Cardiac muscle cell (in vitro differentiated cells and primary cell): ENCODE measurements around the gene GMPR2. TPM values are rescaled to one million over a fixed set of nuclear protein-coding genes. Genes with fewer than 3 reads are reported as not detected.

Experiments used
- DNase-seq, 2 donors: peaks; one replicate each; pipeline versions ENCODE4 v3.0.0 to v3.0.0-alpha.2; 2010 to 2017; ENCODE audit warnings: low read depth in 1 of 2, low spot score in 1 of 2
- H3K27ac ChIP-seq: fragments of 200-600 bp; sonication (generic); 2 replicates; pipeline ENCODE4 v1.5.1; 2016
- H3K27me3 ChIP-seq: fragments of 200-600 bp; sonication (generic); 2 replicates; pipeline ENCODE4 v1.6.0; 2016; ENCODE audit warnings: control low read depth
- H3K36me3 ChIP-seq: fragments of 200-600 bp; sonication (generic); 2 replicates; pipeline ENCODE4 v1.5.1; 2016; ENCODE audit warnings: control low read depth
- H3K4me1 ChIP-seq: fragments of 200-600 bp; sonication (generic); 2 replicates; pipeline ENCODE4 v1.8.1; 2017; ENCODE audit warnings: low read depth, mild to moderate bottlenecking, mixed run types
- H3K4me3 ChIP-seq: fragments of 200-600 bp; sonication (generic); 2 replicates; pipeline ENCODE4 v1.5.1; 2016; ENCODE audit warnings: mild to moderate bottlenecking
- H3K9me3 ChIP-seq: fragments of 200-600 bp; sonication (generic); 2 replicates; pipeline ENCODE4 v1.5.1; 2017; ENCODE audit warnings: low read depth, mild to moderate bottlenecking, control low read depth
- polyA plus RNA-seq: library from polyadenylated mRNA; unstranded; fragments of >200 nt; fragmentation: Nextera tagmentation; extraction: Ambion mirVana; gene quantifications from 2 replicates; pipeline ENCODE4 v1.2.1, GENCODE V29; 2016
- total RNA-seq: library from RNA; depleted of rRNA; stranded (reverse); fragments of >200 nt; gene quantifications from 2 replicates; pipeline ENCODE4 v1.2.3, GENCODE V29; 2016
- TF ChIP-seq, protein P1 (sequence below): IDR thresholded peaks from 2 replicates; pipeline ENCODE4 v1.5.1; 2012; ENCODE audit warnings: low read depth, mild to moderate bottlenecking, low read length

The GMPR2 gene
- total and polyA plus RNA-seq, 2 experiments from 2014 or later: 57.6 to 59.5 TPM

- no peak overlapping the region for H3K27ac ChIP-seq
Measured at GRCh38 chr14:24284501-24285035, 51.8 kb downstream of the GMPR2 start.

DNA sequence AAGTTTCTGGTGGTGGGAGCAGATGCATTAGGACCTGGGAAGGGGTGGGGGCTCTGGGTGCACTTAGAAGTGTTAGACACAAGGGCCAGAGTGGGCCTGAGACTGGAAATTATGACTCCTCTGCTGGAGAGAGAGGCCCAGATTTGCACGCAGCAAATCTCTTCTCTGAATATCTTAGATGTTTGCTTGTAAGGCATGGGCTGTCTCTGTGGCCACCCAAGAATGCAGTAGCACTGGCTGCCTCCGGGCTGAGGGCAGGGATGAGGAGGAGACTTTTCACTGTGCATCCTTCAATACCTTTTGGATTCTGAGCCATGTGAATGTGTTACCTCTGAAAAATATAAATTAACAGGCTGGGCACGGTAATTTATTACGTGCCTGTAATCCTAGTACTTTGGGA, 52.6 kb downstream of the GMPR2 start:
- Histone ChIP-seq H3K4me3 (no peak overlapping the region), H3K27me3 (no peaks in the 10 kb centered on the region), H3K4me1 (no peaks in the 10 kb centered on the region), H3K9me3 (no peaks in the 10 kb centered on the region), H3K36me3 (peaks cover 3% of the 10 kb centered on the region), H3K27ac (no peak overlapping the region)
- TF ChIP-seq, protein P1, sequence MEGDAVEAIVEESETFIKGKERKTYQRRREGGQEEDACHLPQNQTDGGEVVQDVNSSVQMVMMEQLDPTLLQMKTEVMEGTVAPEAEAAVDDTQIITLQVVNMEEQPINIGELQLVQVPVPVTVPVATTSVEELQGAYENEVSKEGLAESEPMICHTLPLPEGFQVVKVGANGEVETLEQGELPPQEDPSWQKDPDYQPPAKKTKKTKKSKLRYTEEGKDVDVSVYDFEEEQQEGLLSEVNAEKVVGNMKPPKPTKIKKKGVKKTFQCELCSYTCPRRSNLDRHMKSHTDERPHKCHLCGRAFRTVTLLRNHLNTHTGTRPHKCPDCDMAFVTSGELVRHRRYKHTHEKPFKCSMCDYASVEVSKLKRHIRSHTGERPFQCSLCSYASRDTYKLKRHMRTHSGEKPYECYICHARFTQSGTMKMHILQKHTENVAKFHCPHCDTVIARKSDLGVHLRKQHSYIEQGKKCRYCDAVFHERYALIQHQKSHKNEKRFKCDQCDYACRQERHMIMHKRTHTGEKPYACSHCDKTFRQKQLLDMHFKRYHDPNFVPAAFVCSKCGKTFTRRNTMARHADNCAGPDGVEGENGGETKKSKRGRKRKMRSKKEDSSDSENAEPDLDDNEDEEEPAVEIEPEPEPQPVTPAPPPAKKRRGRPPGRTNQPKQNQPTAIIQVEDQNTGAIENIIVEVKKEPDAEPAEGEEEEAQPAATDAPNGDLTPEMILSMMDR: no peak
- DNase-seq: no peak

More at GRCh38 chr14:24284501-24285035, 51.8 kb downstream of the GMPR2 start:
- no peak for DNase-seq
- H3K9me3 ChIP-seq: no peaks in the 10 kb centered on the region
- TF ChIP-seq, protein P1: no peak
- no peaks in the 10 kb centered on the region for H3K27me3 ChIP-seq
- H3K4me1 ChIP-seq: no peaks in the 10 kb centered on the region
- H3K36me3 ChIP-seq: no peaks in the 10 kb centered on the region
- no peak overlapping the region for H3K4me3 ChIP-seq

- Histone ChIP-seq H3K4me1 (no peaks in the 10 kb centered on the region), H3K27me3 (no peaks in the 10 kb centered on the region), H3K9me3 (no peaks in the 10 kb centered on the region), H3K4me3 (no peak overlapping the region), H3K36me3 (peaks cover 3% of the 10 kb centered on the region), H3K27ac (no peak overlapping the region)
- TF ChIP-seq, protein P1: no peak
- no peak for DNase-seq
Measured at GRCh38 chr14:24286996-24287395, 54.3 kb downstream of the GMPR2 start.

Other genes starting within 250 kb of the GMPR2 start
Only the 30 nearest of the 34 such genes appear.
- gene CARMIL3, start 180.9 kb upstream of the GMPR2 start, total RNA-seq: 0.06 and 0.85 TPM in 2 replicates
- 0.05 and 0.22 TPM in 2 replicates for gene CARMIL3, start 180.9 kb upstream of the GMPR2 start, polyA plus RNA-seq
- 0.12 TPM in 1 of 2 replicates, not detected in the other for gene CPNE6, start 161.4 kb upstream of the GMPR2 start, total RNA-seq
- gene CPNE6, start 161.4 kb upstream of the GMPR2 start, polyA plus RNA-seq: 0.43 and 0.96 TPM in 2 replicates
- 11.2 and 18.9 TPM in 2 replicates for gene PCK2, start 138.6 kb upstream of the GMPR2 start, total RNA-seq
- gene PCK2, start 138.6 kb upstream of the GMPR2 start, polyA plus RNA-seq: 12.2 and 20.0 TPM in 2 replicates
- 152 and 317 TPM in 2 replicates for gene DCAF11, start 118.2 kb upstream of the GMPR2 start, total RNA-seq
- gene DCAF11, start 118.2 kb upstream of the GMPR2 start, polyA plus RNA-seq: 110 and 165 TPM in 2 replicates
- 4.2 and 6.7 TPM in 2 replicates for gene NRL, start 118.0 kb upstream of the GMPR2 start, total RNA-seq
- 4.8 and 5.1 TPM in 2 replicates for gene NRL, start 118.0 kb upstream of the GMPR2 start, polyA plus RNA-seq
- gene FITM1, start 102.3 kb upstream of the GMPR2 start, total RNA-seq: 124 and 136 TPM in 2 replicates
- gene FITM1, start 102.3 kb upstream of the GMPR2 start, polyA plus RNA-seq: 181 and 209 TPM in 2 replicates
- 211 and 238 TPM in 2 replicates for gene PSME1, start 96.7 kb upstream of the GMPR2 start, total RNA-seq
- gene PSME1, start 96.7 kb upstream of the GMPR2 start, polyA plus RNA-seq: 383 and 492 TPM in 2 replicates
- 54.6 and 69.3 TPM in 2 replicates for gene EMC9, start 91.3 kb upstream of the GMPR2 start, total RNA-seq
- gene EMC9, start 91.3 kb upstream of the GMPR2 start, polyA plus RNA-seq: 82.3 and 114 TPM in 2 replicates
- 92.3 and 97.6 TPM in 2 replicates for gene PSME2, start 86.3 kb upstream of the GMPR2 start, total RNA-seq
- gene PSME2, start 86.3 kb upstream of the GMPR2 start, polyA plus RNA-seq: 311 and 331 TPM in 2 replicates
- gene RNF31, start 85.4 kb upstream of the GMPR2 start, total RNA-seq: 81.0 and 134 TPM in 2 replicates
- gene RNF31, start 85.4 kb upstream of the GMPR2 start, polyA plus RNA-seq: 42.1 and 44.9 TPM in 2 replicates
- gene IRF9, start 71.7 kb upstream of the GMPR2 start, total RNA-seq: 29.1 and 33.7 TPM in 2 replicates
- gene IRF9, start 71.7 kb upstream of the GMPR2 start, polyA plus RNA-seq: 27.3 and 35.4 TPM in 2 replicates
- gene REC8, start 60.8 kb upstream of the GMPR2 start, total RNA-seq: 20.3 and 23.5 TPM in 2 replicates
- 38.8 and 39.0 TPM in 2 replicates for gene REC8, start 60.8 kb upstream of the GMPR2 start, polyA plus RNA-seq
- gene IPO4, start 44.1 kb upstream of the GMPR2 start, total RNA-seq: 32.0 and 40.7 TPM in 2 replicates
- gene IPO4, start 44.1 kb upstream of the GMPR2 start, polyA plus RNA-seq: 26.4 and 34.5 TPM in 2 replicates
- 40.2 and 50.3 TPM in 2 replicates for gene TM9SF1, start 37.5 kb upstream of the GMPR2 start, total RNA-seq
- 55.2 and 65.3 TPM in 2 replicates for gene TM9SF1, start 37.5 kb upstream of the GMPR2 start, polyA plus RNA-seq
- gene TSSK4, start 27.2 kb upstream of the GMPR2 start, total RNA-seq: not detected in 2 replicates
- 2.3 and 3.3 TPM in 2 replicates for gene TSSK4, start 27.2 kb upstream of the GMPR2 start, polyA plus RNA-seq
- 26.4 and 31.0 TPM in 2 replicates for gene CHMP4A, start 19.4 kb upstream of the GMPR2 start, total RNA-seq
- gene CHMP4A, start 19.4 kb upstream of the GMPR2 start, polyA plus RNA-seq: 51.1 and 56.1 TPM in 2 replicates
- gene MDP1, start 16.9 kb upstream of the GMPR2 start, total RNA-seq: 39.3 and 59.8 TPM in 2 replicates
- 70.5 and 73.4 TPM in 2 replicates for gene MDP1, start 16.9 kb upstream of the GMPR2 start, polyA plus RNA-seq
- 262 and 264 TPM in 2 replicates for gene NEDD8, start 562 bp upstream of the GMPR2 start, total RNA-seq
- 429 and 492 TPM in 2 replicates for gene NEDD8, start 562 bp upstream of the GMPR2 start, polyA plus RNA-seq
- gene TINF2, start 9.7 kb downstream of the GMPR2 start, total RNA-seq: 32.3 and 40.8 TPM in 2 replicates
- gene TINF2, start 9.7 kb downstream of the GMPR2 start, polyA plus RNA-seq: 49.9 and 50.6 TPM in 2 replicates
- 0.35 and 1.7 TPM in 2 replicates for gene TGM1, start 30.2 kb downstream of the GMPR2 start, total RNA-seq
- gene TGM1, start 30.2 kb downstream of the GMPR2 start, polyA plus RNA-seq: 0.65 TPM in 1 of 2 replicates, not detected in the other
- 39.6 and 43.5 TPM in 2 replicates for gene RABGGTA, start 38.7 kb downstream of the GMPR2 start, total RNA-seq
- 43.7 and 45.2 TPM in 2 replicates for gene RABGGTA, start 38.7 kb downstream of the GMPR2 start, polyA plus RNA-seq
- gene DHRS1, start 66.9 kb downstream of the GMPR2 start, total RNA-seq: 43.2 and 54.3 TPM in 2 replicates
- gene DHRS1, start 66.9 kb downstream of the GMPR2 start, polyA plus RNA-seq: 53.5 and 58.1 TPM in 2 replicates
- 13.5 and 15.7 TPM in 2 replicates for gene NOP9, start 66.9 kb downstream of the GMPR2 start, total RNA-seq
- 2.7 and 4.3 TPM in 2 replicates for gene NOP9, start 66.9 kb downstream of the GMPR2 start, polyA plus RNA-seq
- gene CIDEB, start 75.0 kb downstream of the GMPR2 start, total RNA-seq: not detected in 2 replicates
- not detected in 2 replicates for gene CIDEB, start 75.0 kb downstream of the GMPR2 start, polyA plus RNA-seq
- 7.6 and 15.1 TPM in 2 replicates for gene LTB4R2, start 77.2 kb downstream of the GMPR2 start, total RNA-seq
- gene LTB4R2, start 77.2 kb downstream of the GMPR2 start, polyA plus RNA-seq: 0.17 and 1.8 TPM in 2 replicates
- 8.5 and 8.8 TPM in 2 replicates for gene LTB4R, start 78.6 kb downstream of the GMPR2 start, total RNA-seq
- gene LTB4R, start 78.6 kb downstream of the GMPR2 start, polyA plus RNA-seq: 2.0 and 2.7 TPM in 2 replicates
- gene ADCY4, start 102.1 kb downstream of the GMPR2 start, total RNA-seq: 0.35 and 1.5 TPM in 2 replicates
- 1.2 TPM in 1 of 2 replicates, not detected in the other for gene ADCY4, start 102.1 kb downstream of the GMPR2 start, polyA plus RNA-seq
- gene RIPK3, start 107.1 kb downstream of the GMPR2 start, total RNA-seq: 0.24 TPM in 1 of 2 replicates, not detected in the other
- 0.81 TPM in 1 of 2 replicates, not detected in the other for gene RIPK3, start 107.1 kb downstream of the GMPR2 start, polyA plus RNA-seq
- 56.8 and 117 TPM in 2 replicates for gene NFATC4, start 135.3 kb downstream of the GMPR2 start, total RNA-seq
- gene NFATC4, start 135.3 kb downstream of the GMPR2 start, polyA plus RNA-seq: 83.2 and 120 TPM in 2 replicates
- 37.2 and 56.2 TPM in 2 replicates for gene NYNRIN, start 166.1 kb downstream of the GMPR2 start, total RNA-seq
- 21.3 and 30.7 TPM in 2 replicates for gene NYNRIN, start 166.1 kb downstream of the GMPR2 start, polyA plus RNA-seq